Measurements from ENCODE around the gene CTBS.

CTBS gene

GRCh38 chr1:84506002-84506728 lies 68.1 kb downstream of the CTBS start, which contains the start of the genes GNG5 and SPATA1:
TSS of gene GNG5 (minus strand) at chr1:84506581. CDS start at chr1:84506091, 490 bp downstream.
TSS of gene SPATA1 (plus strand) at chr1:84506386. CDS start at chr1:84516360, 9,974 bp downstream.
- DNase-seq (ENCODE audit: low read depth) = peak; percentile 96

- DNase-seq (ENCODE audit: low read depth) = no peak
These were observed 68.7 kb downstream of the CTBS start for GRCh38 chr1:84505493-84506001.

GRCh38 chr1:84504580-84505492 lies 69.4 kb downstream of the CTBS start:
- no peak for DNase-seq (ENCODE audit: low read depth)

DNA sequence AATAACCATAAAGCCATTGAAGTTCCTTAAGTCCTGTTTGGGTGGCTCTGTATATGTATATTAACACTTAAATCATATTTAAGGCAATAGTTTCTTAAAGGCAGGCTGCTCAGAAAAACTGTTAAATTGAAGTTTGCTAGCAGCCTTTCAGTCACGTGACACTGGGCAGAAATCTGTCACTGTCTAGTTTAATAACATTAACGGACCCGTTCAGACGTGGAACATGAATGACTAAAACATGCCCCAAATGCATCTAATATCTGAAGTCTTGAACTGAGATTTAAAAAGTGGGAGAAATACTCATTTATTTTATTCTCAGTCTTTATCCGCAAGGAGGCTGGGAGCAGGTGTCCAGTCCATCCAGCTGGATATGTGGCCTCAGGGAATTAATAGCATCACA lies 71.3 kb downstream of the CTBS start:
- no peak for DNase-seq (ENCODE audit: low read depth)
